Neutrophil (primary cell): ENCODE measurements around the gene KRT77.

ENCODE experiments used
- H3K27ac ChIP-seq: fragments of 200-600 bp; sonication (generic); 2 replicates; pipeline ENCODE4 v1.5.1; 2016; ENCODE audit warnings: mild to moderate bottlenecking, moderate library complexity
- H3K27me3 ChIP-seq: fragments of 200-600 bp; sonication (generic); 2 replicates; pipeline ENCODE4 v1.6.0; 2016; ENCODE audit warnings: mild to moderate bottlenecking
- H3K36me3 ChIP-seq: fragments of 200-600 bp; sonication (generic); 2 replicates; pipeline ENCODE4 v1.5.1; 2017
- H3K4me1 ChIP-seq, 2 experiments: fragments of 200-600 bp in 1 of 2; sonication (generic) in 1 of 2; 1 replicate in 1 of 2; 2 replicates in 1 of 2; pipeline versions ENCODE4 v1.5.1 to v1.6.1; 2013 to 2016; ENCODE audit warnings: low read depth in 1 of 2, low read length in 1 of 2, mild to moderate bottlenecking in 1 of 2, moderate library complexity in 1 of 2; ENCODE audit not compliant: control insufficient read depth in 1 of 2, insufficient read depth in 1 of 2
- H3K4me3 ChIP-seq, 2 experiments: fragments of 200-600 bp in 1 of 2; sonication (generic) in 1 of 2; 1 replicate in 1 of 2; 2 replicates in 1 of 2; pipeline ENCODE4 v1.5.1; 2013 to 2016; ENCODE audit warnings: low read depth in 1 of 2, low read length in 1 of 2, mild to moderate bottlenecking in 1 of 2, moderate library complexity in 1 of 2
- H3K9me3 ChIP-seq: fragments of 200-600 bp; sonication (generic); 2 replicates; pipeline ENCODE4 v1.5.1; 2016
- TF ChIP-seq, protein P1 (sequence below): fragments of 200-600 bp; sonication (generic); IDR thresholded peaks from 2 replicates; pipeline ENCODE4 v1.5.1; 2016; ENCODE audit warnings: antibody characterized with exemption

The KRT77 gene

DNA sequence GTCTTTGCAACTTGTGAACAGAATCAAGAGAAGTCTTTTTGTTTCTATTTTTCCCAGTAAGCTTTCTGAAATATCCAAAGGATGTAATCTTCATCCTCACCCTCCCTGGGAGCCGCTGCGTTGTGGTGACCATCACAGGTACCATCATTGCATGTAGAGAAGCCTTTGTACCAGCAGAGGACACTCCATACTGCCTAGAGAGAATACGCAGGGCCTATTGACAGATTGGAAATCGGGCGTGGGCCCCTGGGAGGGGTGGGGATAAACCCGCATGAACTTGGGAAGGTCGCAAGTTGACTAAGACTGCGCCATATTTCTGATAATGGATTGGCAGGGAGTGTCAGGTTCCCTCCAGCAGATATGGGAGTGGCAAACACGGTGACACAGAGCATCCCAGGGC lies 35.8 kb downstream of the KRT77 start:
- H3K4me1 ChIP-seq, result no peaks in the 10 kb centered on the region
- no peak overlapping the region for H3K4me3 ChIP-seq
- H3K9me3 ChIP-seq, result no peaks in the 10 kb centered on the region
- no peaks in the 10 kb centered on the region for H3K27me3 ChIP-seq
- H3K36me3 ChIP-seq, result no peaks in the 10 kb centered on the region
- TF ChIP-seq, protein P1, sequence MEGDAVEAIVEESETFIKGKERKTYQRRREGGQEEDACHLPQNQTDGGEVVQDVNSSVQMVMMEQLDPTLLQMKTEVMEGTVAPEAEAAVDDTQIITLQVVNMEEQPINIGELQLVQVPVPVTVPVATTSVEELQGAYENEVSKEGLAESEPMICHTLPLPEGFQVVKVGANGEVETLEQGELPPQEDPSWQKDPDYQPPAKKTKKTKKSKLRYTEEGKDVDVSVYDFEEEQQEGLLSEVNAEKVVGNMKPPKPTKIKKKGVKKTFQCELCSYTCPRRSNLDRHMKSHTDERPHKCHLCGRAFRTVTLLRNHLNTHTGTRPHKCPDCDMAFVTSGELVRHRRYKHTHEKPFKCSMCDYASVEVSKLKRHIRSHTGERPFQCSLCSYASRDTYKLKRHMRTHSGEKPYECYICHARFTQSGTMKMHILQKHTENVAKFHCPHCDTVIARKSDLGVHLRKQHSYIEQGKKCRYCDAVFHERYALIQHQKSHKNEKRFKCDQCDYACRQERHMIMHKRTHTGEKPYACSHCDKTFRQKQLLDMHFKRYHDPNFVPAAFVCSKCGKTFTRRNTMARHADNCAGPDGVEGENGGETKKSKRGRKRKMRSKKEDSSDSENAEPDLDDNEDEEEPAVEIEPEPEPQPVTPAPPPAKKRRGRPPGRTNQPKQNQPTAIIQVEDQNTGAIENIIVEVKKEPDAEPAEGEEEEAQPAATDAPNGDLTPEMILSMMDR, result no peak
- no peak overlapping the region for H3K27ac ChIP-seq

DNA sequence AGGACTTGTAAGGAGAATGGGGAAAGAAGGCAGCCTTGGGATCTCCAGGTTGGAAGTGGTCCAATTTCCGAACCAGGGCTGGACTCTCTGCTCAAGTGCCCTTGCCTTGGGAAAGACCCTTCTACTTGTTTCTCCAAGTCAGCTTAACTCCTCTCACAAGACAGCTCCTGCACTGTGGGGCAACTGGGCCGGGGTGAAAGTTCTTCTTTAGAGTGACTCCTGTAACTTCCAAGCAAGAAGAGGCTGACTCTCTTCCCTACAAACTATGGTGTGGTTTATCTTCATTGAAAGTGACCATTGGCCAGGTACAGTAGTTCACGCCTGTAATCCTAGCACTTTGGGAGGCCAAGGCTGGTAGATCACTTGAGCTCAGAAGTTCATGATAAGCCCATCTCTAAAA lies 36.9 kb downstream of the KRT77 start:
- TF ChIP-seq, protein P1, result no peak
- Histone ChIP-seq H3K27ac (no peak overlapping the region), H3K4me3 (no peak overlapping the region), H3K4me1 (no peaks in the 10 kb centered on the region), H3K27me3 (no peaks in the 10 kb centered on the region), H3K36me3 (no peaks in the 10 kb centered on the region), H3K9me3 (no peaks in the 10 kb centered on the region)

DNA sequence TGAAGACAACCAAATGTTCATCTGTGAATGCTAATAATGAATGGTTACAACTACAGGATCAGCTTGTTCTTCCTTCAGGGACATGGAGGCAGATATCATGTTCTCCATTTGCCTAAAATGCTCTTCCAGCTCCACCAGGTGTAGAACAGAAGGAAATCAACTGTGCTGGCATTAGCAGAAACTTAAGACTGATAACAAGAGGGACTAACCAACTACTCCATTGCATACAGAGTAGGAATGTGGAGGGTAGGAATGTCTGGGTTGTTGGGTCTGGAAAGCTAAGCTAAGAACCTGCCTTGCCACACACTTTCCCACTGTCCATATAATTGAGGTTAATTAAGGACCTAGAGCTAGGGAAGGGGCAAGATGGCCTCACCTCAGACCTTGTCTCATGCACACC lies 39.9 kb downstream of the KRT77 start:
- no peaks in the 10 kb centered on the region for H3K9me3 ChIP-seq
- TF ChIP-seq, protein P1, result no peak
- H3K4me3 ChIP-seq, result no peak overlapping the region
- no peaks in the 10 kb centered on the region for H3K4me1 ChIP-seq
- H3K36me3 ChIP-seq, result no peaks in the 10 kb centered on the region
- no peak overlapping the region for H3K27ac ChIP-seq
- H3K27me3 ChIP-seq, result no peaks in the 10 kb centered on the region

DNA sequence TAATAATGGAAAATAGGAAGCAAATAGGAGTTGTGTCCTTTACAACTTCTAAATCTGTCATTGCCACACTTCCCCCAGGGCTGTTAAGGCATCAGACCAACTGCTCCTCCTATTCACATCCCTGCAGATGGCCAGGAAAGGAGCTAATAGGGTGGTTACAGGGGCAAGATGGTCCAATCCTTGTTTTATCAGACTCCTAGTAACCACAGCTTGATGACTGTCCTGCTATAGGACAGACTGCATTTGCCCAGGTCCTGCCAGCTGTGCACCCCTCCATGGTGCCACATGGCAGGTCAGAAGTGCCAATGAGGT lies 40.5 kb downstream of the KRT77 start:
- no peaks in the 10 kb centered on the region for H3K36me3 ChIP-seq
- no peaks in the 10 kb centered on the region for H3K27me3 ChIP-seq
- no peak overlapping the region for H3K4me3 ChIP-seq
- H3K9me3 ChIP-seq, result no peaks in the 10 kb centered on the region
- H3K27ac ChIP-seq, result no peak overlapping the region
- H3K4me1 ChIP-seq, result no peaks in the 10 kb centered on the region
- TF ChIP-seq, protein P1, result no peak

DNA sequence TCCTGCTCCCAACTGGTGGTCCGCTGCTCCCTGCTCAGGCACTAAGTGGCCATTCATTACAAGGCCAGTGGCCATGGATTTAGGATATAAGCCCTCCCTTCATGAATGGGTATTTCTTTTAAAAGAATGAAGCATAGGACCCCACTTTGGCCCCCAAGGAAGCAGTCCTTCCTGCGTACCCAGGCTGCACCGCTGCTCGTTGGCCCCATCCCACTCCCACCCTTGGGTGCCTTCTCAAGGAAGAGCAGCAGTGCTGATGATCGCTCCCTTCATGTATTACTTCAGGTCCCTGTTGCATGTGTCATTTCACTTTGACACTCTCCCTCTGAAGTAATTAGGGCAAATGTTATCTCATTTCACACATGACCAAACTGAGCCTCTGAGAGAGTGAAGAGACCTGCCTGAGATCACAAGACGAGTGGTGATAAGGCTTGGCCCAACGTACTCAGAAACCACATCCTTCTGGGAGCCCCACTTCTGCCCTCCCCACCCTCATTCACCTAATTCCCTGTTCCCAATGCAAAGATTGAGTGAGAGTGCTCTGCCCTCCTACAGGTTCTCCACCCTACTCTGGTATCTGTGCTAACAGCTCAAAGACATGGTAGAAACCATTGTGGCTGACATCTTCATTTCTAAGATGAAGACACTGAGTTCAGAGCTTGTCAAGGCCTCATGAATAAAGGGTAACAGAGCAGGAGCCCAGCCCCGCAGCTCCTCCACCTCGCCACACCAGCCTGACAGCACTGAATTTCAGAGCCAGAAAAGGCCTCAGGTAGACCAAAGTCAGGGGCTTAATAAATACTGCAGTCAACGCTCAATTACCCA lies 41.0 kb downstream of the KRT77 start:
- TF ChIP-seq, protein P1, result no peak
- no peaks in the 10 kb centered on the region for H3K9me3 ChIP-seq

More for the DNA sequence above, 41.0 kb downstream of the KRT77 start:
- no peak overlapping the region for H3K27ac ChIP-seq
- H3K36me3 ChIP-seq, result no peaks in the 10 kb centered on the region
- H3K27me3 ChIP-seq, result no peaks in the 10 kb centered on the region
- no peak overlapping the region for H3K4me3 ChIP-seq
- H3K4me1 ChIP-seq, result no peaks in the 10 kb centered on the region
